A673 (cell line): Measurements from ENCODE around the gene CDYL2. TPM values are rescaled to one million over a fixed set of nuclear protein-coding genes. Genes with fewer than 3 reads are reported as not detected.

Experiments
- BruUV-seq: library from RNA; stranded (reverse); fragments of 400-500 nt; replicated peaks from 2 replicates; lab custom pipeline; 2021; lab: Mats Ljungman, UMichigan
- CTCF ChIA-PET: fragments of 300-600 bp; sonication (Branson Sonifier 250); formaldehyde crosslinking; loops from one replicate; lab custom pipeline; 2022; ENCODE audit warnings: antibody characterized with exemption; lab: Charles Lee
- POLR2A ChIA-PET: fragments of 300-600 bp; sonication (Branson Sonifier 250); formaldehyde crosslinking; loops from one replicate; lab custom pipeline; 2022; ENCODE audit warnings: antibody characterized with exemption; ENCODE audit not compliant: low non-redundant PET; lab: Charles Lee
- DNase-seq: peaks from one replicate; pipeline ENCODE4 v3.0.0-alpha.2; 2015; ENCODE audit warnings: low spot score
- H3K27ac ChIP-seq: fragments of 200-600 bp; sonication (generic); 2 replicates; pipeline ENCODE4 v1.5.1; 2016; ENCODE audit warnings: mixed run types, low read depth, mild to moderate bottlenecking, mixed read lengths, antibody characterized with exemption, low read length; ENCODE audit not compliant: poor library complexity, severe bottlenecking
- H3K27me3 ChIP-seq: fragments of 200-600 bp; sonication (generic); replicated peaks from 2 replicates; pipeline ENCODE4 v1.6.1; 2017; ENCODE audit warnings: mixed run types, low read depth, mild to moderate bottlenecking, mixed read lengths, antibody characterized with exemption, low read length; ENCODE audit not compliant: insufficient read depth, poor library complexity
- H3K36me3 ChIP-seq: fragments of 200-600 bp; sonication (generic); 2 replicates; pipeline ENCODE4 v1.6.1; 2016; ENCODE audit warnings: mixed run types, mild to moderate bottlenecking, mixed read lengths, antibody characterized with exemption, low read length; ENCODE audit not compliant: insufficient read depth, poor library complexity, severe bottlenecking
- H3K4me1 ChIP-seq: fragments of 200-600 bp; sonication (generic); 2 replicates; pipeline ENCODE4 v1.6.1; 2017; ENCODE audit warnings: mixed run types, mild to moderate bottlenecking, mixed read lengths, antibody characterized with exemption, low read length; ENCODE audit not compliant: insufficient read depth, poor library complexity, severe bottlenecking
- H3K4me3 ChIP-seq: fragments of 200-600 bp; sonication (generic); 2 replicates; pipeline ENCODE4 v1.5.1; 2016; ENCODE audit warnings: low read depth, mixed run types, mild to moderate bottlenecking, mixed read lengths, low read length; ENCODE audit not compliant: poor library complexity, severe bottlenecking
- H3K9me3 ChIP-seq: fragments of 200-600 bp; sonication (generic); 2 replicates; pipeline ENCODE4 v1.6.1; 2016; ENCODE audit warnings: mixed run types, low read depth, mild to moderate bottlenecking, mixed read lengths, antibody characterized with exemption, low read length; ENCODE audit not compliant: poor library complexity, severe bottlenecking
- EZH2 ChIP-seq: fragments of 200-600 bp; sonication (generic); IDR thresholded peaks from 2 replicates; pipeline ENCODE4 v1.6.1; 2017; ENCODE audit warnings: borderline replicate concordance, low read depth, mild to moderate bottlenecking, mixed read lengths, antibody characterized with exemption, low read length; ENCODE audit not compliant: poor library complexity, severe bottlenecking
- intact Hi-C: fragments of 100-400 bp; cut with micrococcal nuclease; formaldehyde crosslinking; loops from one replicate; pipeline ENCODE4 v1.10.0; 2022; ENCODE audit not compliant: unreplicated experiment
- total RNA-seq: library from RNA; stranded (reverse); gene quantifications from 2 replicates; pipeline ENCODE4 v1.2.3, GENCODE V29; 2021
- TF ChIP-seq, protein P1 (sequence below): fragments of 300-800, 200-600 bp; sonication (generic); conservative IDR thresholded peaks from 2 replicates; pipeline ENCODE4 v1.5.1; 2017; ENCODE audit warnings: low read depth, mild to moderate bottlenecking, antibody characterized with exemption, low read length, moderate library complexity, mixed read lengths

The CDYL2 gene
- total RNA-seq, 1 experiment from 2014 or later: 0.64 TPM

DNA sequence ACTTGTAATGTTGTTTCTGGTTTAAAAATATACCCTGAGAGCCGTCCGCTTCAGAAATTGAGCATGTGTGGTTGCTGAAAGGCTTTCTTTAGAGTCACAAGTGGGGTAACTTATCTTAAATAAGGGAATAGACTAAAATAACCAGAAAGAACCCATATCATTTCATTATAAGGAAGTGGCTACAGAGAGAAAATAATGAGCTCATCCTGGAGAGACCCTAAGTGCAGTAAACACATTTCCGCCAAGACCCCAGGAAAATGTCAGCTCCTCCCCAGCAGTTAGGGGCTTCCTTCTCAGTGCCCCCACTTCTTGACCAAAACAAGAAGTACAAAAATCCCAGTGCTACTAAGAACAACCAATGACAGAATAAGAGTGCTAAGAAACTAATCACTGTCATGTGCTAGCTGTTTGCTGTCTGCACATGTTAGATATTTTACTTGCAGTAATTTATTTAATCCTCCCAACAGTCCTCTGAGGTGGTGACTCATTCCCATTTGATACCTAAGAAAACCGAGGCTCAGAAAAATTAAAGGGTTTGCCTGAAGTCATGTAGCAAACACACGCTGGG lies 83.5 kb downstream of the CDYL2 start:
- Histone ChIP-seq H3K36me3 (no peaks in the 10 kb centered on the region), H3K4me3 (no peak overlapping the region), H3K4me1 (no peaks in the 10 kb centered on the region), H3K9me3 (no peaks in the 10 kb centered on the region), H3K27me3 (no peaks in the 10 kb centered on the region), H3K27ac (no peak overlapping the region)
- no peak for DNase-seq
- no TSS peak for BruUV-seq
- TF ChIP-seq EZH2: no peak
- TF ChIP-seq, protein P1, sequence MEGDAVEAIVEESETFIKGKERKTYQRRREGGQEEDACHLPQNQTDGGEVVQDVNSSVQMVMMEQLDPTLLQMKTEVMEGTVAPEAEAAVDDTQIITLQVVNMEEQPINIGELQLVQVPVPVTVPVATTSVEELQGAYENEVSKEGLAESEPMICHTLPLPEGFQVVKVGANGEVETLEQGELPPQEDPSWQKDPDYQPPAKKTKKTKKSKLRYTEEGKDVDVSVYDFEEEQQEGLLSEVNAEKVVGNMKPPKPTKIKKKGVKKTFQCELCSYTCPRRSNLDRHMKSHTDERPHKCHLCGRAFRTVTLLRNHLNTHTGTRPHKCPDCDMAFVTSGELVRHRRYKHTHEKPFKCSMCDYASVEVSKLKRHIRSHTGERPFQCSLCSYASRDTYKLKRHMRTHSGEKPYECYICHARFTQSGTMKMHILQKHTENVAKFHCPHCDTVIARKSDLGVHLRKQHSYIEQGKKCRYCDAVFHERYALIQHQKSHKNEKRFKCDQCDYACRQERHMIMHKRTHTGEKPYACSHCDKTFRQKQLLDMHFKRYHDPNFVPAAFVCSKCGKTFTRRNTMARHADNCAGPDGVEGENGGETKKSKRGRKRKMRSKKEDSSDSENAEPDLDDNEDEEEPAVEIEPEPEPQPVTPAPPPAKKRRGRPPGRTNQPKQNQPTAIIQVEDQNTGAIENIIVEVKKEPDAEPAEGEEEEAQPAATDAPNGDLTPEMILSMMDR: no peak
- ChIA-PET POLR2A (no interaction called here), CTCF (no interaction called here)
- intact Hi-C loops: no loop called here

DNA sequence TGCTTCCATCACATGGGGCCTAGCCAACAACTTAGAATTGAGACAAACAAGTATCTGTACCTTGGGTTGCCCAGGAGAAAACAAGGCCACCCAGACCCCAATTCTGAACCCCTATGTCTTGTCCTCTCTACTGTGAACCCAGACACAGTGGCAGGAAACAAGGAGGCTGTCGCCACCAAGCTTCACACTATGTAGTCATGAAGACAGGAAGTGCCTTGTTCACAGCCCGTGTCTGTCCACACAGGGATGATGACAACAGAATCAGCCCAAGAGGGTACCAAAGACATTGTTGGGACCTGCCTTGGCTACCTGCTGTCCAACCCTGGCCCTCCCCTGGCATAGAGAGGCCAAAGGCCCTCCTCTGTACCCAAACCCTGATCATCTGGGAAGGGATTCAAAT lies 84.8 kb downstream of the CDYL2 start:
- CTCF ChIA-PET: no interaction called here
- no peak overlapping the region for H3K27ac ChIP-seq
- DNase-seq: no peak
- BruUV-seq: no TSS peak
- H3K27me3 ChIP-seq: no peaks in the 10 kb centered on the region
- POLR2A ChIA-PET: no interaction called here
- intact Hi-C loops: no loop called here
- H3K4me1 ChIP-seq: no peaks in the 10 kb centered on the region
- H3K4me3 ChIP-seq: no peak overlapping the region
- H3K36me3 ChIP-seq: no peaks in the 10 kb centered on the region
- H3K9me3 ChIP-seq: no peaks in the 10 kb centered on the region
- TF ChIP-seq EZH2: no peak
- TF ChIP-seq, protein P1: no peak

DNA sequence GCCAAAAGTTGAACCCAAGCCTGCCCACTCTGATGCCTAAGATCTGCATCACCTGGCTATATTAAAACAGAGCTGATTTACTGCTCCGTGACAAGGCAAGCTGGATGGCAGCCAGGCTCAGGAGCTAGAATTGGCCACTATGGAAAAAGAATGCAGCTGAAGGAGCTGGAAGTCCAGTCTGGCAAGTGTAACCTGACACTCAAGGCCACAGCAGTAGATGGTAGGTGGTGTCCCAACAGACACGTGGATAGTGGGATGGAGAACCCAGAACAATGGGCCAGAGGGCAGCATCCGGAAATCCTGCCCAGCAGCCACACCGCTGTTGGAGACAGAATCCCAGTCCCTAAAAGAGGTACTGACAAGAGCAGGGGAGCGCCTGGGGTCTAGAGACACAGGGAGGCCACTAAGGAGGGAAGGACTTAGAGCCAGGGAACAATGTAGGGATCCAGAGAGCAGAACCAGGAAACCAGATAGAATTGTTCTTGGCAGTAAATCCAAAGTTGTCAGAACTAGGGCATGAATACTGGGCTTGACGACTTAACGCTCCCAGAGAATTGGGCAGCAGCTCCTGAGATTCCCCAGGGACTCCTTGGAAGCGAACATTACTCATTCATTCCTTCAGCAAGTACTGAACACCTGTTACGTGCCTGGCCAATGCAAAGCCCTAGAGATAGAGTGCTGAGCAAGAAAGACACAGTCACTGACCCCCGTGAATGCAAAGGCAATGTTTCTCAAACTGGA lies 85.7 kb downstream of the CDYL2 start:
- POLR2A ChIA-PET: no interaction called here
- DNase-seq: no peak
- Histone ChIP-seq H3K36me3 (no peaks in the 10 kb centered on the region), H3K4me1 (no peaks in the 10 kb centered on the region), H3K4me3 (no peak overlapping the region), H3K27me3 (no peaks in the 10 kb centered on the region), H3K27ac (no peak overlapping the region), H3K9me3 (no peaks in the 10 kb centered on the region)
- intact Hi-C loops: no loop called here
- BruUV-seq: no TSS peak
- CTCF ChIA-PET: no interaction called here
- TF ChIP-seq, protein P1: no peak
- TF ChIP-seq EZH2: no peak
